GM12864 (cell line): Measurements from ENCODE around the gene MED15.
"Not testable (repeated sequence)": the region's sequence is repeated elsewhere in the genome, so short reads cannot be mapped to it uniquely, and the experiment has no call there.

Source experiments
- DNase-seq: peaks from one replicate; pipeline ENCODE4 v3.0.0-alpha.2; 2011; ENCODE audit warnings: low read depth
- H3K4me3 ChIP-seq: 2 replicates; pipeline ENCODE4 v1.5.1; 2011; ENCODE audit warnings: mild to moderate bottlenecking, low read depth, low read length, control low read depth
- CTCF ChIP-seq: IDR thresholded peaks from 2 replicates; pipeline ENCODE4 v1.5.1; 2011; ENCODE audit warnings: low read depth, mild to moderate bottlenecking, moderate library complexity, low read length, control low read depth, inconsistent platforms; ENCODE audit errors: missing control alignments

Gene MED15

GRCh38 chr22:20472629-20473442 lies 34.6 kb upstream of the MED15 start:
- no peak overlapping the region for H3K4me3 ChIP-seq
- no peak for TF ChIP-seq CTCF

GRCh38 chr22:20475115-20475436 lies 32.3 kb upstream of the MED15 start:
- DNase-seq = no peak

More at GRCh38 chr22:20472629-20473442, 34.6 kb upstream of the MED15 start:
- no peak for DNase-seq

GRCh38 chr22:20475569-20475968 lies 31.8 kb upstream of the MED15 start:
- not testable (repeated sequence) for H3K4me3 ChIP-seq

More at GRCh38 chr22:20475115-20475436, 32.3 kb upstream of the MED15 start:
- TF ChIP-seq CTCF = no peak
- H3K4me3 ChIP-seq = no peak overlapping the region

GRCh38 chr22:20478059-20478458 lies 29.4 kb upstream of the MED15 start:
- DNase-seq, H3K4me3 ChIP-seq: not testable (repeated sequence)

More at GRCh38 chr22:20475569-20475968, 31.8 kb upstream of the MED15 start:
- not testable (repeated sequence) for DNase-seq

- DNase-seq = no peak
- H3K4me3 ChIP-seq = no peak overlapping the region
- TF ChIP-seq CTCF = no peak
Measured at GRCh38 chr22:20479612-20480196, 27.7 kb upstream of the MED15 start.

GRCh38 chr22:20483143-20483506 lies 24.3 kb upstream of the MED15 start:
- not testable (repeated sequence) for H3K4me3 ChIP-seq, DNase-seq

GRCh38 chr22:20483771-20484170 lies 23.6 kb upstream of the MED15 start:
- no peak overlapping the region for H3K4me3 ChIP-seq
- no peak for DNase-seq
- no peak for TF ChIP-seq CTCF

GRCh38 chr22:20484948-20485683 lies 22.3 kb upstream of the MED15 start:
- no peak overlapping the region for H3K4me3 ChIP-seq
- TF ChIP-seq CTCF = no peak
- no peak for DNase-seq
